NCI-H1436 (cell line): ENCODE data around the gene FNDC5.

Source experiments
- DNase-seq: peaks from one replicate; lab custom pipeline; 2025; lab: John Stamatoyannopoulos, UW

The FNDC5 gene

DNA sequence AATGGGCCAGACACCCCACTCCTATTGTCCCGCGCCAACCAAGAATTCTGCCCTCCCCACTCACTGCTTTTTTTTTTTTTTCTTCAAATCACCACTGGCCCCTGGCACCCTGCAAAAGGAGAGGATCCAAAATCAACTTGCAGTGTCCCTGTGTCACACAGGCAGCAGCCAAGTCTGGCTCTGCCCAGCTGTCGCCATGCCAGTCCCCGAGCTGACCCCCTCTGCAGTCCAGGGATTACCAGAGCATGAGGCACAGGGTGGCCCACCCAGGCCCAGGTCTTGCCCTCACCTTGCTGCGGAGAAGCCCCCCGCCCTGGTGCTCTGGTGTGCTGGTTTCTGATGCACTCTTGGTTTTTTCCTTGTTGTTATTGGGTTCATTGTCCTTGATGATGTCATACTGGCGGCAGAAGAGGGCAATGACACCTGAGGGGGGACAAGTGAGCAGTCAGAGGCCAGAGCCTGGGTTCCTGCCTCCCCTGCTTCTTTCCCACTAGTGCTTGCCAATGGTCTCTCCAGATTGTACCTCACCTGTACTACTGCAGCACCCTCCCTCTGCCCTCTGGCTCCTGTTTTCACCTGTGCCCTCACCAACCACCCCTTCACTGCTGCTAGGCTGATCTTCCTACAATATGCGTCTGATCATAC, 6.2 kb downstream of the FNDC5 start:
- DNase-seq: no peak

GRCh38 chr1:32863881-32864245, 6.8 kb downstream of the FNDC5 start:
- no peak for DNase-seq

DNA sequence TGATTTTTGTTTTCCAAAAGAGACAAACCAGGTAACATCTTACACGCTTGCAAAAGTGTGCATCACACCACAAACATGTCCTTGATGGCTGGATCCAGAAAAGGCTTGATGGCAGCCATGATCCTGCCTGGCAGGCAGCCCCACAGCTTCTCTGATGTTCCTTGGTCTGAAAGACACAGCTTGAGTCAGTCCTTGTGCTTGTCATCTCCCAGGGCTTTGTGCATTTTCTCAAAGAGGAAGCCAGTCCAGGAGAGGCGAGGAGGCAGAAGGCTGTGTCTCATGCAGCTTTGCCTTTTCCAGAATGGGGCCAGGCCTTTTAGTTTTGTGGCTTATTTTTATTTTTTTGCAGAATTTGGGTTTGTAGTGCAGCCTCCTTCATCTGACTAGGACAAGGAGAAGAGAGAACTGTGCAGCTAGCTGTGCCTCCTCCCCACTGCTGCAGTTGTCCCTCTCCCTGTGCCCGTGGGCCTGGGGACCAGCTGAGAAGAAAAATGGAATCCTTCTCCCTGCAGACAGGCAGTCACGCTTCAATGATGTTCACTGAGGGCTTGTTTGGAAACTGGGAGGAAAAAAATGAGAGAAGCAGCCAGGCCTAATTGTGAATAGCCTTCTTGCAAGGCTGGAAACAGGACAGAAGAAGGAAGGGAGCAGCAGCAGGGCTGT, 7.4 kb downstream of the FNDC5 start:
- DNase-seq: no peak

DNA sequence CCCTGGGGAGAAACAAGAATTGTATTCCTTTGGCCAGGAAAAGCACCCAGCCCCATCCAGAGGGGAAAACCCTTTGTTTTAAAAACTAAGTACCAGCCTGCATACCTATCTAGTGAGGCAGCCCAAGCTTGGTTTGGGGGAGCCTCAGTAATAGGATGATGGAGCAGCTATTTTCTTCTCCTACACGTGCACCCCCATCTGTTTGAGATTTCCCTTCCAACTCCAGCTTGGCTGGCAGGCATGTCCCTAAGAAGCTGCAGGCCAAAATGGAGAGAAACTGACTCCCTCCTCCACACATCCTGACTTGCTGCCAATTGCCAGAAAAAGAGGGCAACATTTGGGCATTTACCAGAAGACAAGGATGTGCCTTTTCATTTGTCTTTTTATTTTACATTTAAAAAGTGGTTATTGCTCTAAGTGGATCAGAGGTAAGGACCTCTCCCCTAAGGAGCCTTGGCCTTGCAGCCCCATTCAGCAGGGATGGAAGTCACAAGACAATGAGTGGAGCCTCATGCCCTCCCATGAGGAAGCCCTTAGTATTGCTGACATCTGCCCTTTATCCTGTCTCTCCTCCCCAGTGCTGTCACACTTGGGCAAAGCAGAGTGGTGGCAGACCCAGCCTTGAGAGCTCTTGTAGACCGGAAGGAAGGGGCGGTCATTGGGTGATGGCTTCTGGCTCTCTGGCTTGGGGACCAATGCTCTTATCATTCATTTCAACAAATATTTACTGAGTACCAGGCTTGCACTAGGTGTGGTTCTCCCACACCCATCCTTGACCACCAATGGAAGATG, 8.6 kb downstream of the FNDC5 start:
- no peak for DNase-seq

DNA sequence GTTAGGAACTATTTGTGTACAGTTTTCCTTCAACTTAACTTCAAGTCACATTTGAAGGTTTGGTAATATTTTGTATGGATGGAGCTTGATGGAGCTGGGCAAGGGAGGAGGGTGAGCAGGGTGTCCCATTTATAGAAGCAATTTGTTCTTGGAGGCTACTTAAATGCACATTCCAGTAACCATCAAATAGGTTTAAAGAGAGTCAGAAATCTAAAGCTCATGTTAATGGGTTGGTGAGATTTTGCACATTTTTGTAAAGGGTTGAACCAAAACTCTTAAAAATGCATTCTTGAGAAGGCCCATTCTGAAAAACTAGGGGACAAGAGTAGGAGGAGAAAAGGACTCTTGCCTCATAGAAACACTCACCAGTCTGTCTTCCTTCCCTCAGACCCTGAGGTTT, 10.1 kb downstream of the FNDC5 start:
- DNase-seq: no peak

DNA sequence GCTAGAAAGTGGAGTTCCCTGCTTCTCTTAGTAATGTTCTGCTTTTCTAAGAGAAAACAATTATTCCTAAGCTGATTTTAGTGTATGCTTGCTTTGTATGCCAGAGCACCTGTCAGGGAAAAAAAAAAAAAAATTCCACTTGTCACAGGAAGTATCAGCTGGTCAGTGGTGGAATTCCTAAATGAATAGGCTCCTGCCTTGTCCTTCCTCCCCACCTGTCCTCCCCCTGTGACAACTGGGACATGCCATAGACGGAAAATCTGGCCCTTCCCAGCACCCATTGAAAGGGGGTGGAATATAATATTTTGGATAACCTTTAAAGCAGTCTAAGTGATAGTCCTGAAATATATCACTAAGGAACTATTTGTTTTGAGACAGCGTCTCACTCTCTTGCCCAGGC, 10.8 kb downstream of the FNDC5 start:
- DNase-seq: no peak

- DNase-seq: no peak
These were observed 11.9 kb downstream of the FNDC5 start for GRCh38 chr1:32858791-32859190.

- no peak for DNase-seq
These were observed 12.6 kb downstream of the FNDC5 start for GRCh38 chr1:32858136-32858535.

DNA sequence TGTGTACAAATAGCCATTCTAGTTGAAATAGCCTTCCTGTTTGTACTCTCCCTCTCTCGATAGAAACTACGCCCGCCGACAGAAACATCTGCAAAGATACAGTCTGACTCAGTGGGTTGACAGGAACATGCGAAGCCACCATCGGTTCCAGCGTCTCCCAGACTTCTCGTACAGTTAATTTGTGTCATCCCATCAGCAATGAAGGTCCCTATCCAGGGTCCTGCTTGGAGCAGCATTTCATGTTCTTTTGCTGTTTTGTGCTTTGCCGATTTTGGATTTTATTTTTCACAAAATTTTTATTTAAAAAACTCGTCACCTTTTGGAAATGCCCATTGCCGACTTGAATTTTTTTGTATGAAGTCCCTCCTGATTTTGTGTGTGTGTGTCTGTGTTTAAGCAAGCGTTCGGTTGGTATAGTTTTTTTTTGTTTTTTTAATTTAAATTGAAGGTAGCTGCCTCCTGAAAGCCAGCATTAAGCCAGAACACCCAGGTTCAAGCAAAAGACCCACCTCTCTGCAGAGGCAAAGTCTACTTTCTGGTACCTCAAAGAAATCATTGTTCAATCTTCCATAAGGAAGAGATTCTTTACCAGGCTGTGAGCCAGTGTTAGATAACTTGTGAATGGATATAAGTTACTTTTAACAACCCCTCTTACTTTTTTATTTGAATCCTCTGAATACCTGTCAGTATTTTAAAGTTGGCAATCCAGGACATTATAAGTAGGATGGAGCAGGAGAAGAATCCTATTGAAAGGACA, 14.7 kb downstream of the FNDC5 start:
- DNase-seq: no peak

- DNase-seq: peak; percentile 24
These were observed 22.2 kb downstream of the FNDC5 start for GRCh38 chr1:32848354-32849063.

DNA sequence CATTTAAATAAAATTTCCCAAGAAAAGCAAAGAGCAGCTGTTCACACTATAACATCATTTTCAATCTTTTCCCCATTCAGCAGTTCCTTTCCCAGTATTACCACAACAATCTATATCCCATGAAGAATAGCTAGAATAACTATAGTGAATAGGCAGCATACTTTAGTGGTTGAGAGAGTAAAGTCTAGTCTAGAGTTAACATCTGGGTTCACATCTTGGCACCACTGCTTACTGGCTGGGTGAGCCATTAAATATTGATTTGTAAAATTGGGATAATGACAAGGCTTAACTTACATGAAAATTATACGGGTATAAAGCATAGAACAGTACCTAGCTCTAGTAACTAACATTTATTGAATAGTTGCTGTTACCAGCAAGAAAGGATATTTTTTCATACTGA, 38.8 kb downstream of the FNDC5 start:
- DNase-seq: no peak

GRCh38 chr1:32830092-32830852, 40.4 kb downstream of the FNDC5 start:
- peak; percentile 11 for DNase-seq

DNA sequence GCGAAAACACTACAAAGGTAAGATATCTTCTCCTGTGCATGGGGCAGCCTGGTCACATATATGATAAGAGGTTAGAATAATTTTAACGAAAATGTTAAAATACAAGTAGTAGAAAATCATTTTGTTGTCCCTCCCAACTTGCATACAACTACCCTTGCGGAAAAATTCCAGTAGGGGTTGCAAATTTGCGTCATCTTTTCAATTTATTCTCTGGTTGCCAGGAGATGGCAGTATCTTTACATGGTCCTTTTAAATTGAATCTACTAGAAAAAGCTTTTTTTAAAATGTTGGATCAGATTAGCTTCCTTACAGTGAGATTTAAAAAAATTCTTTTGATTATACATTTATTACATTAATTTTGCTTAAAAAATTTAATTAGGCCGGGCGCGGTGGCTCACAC, 42.4 kb downstream of the FNDC5 start:
- DNase-seq: no peak

DNA sequence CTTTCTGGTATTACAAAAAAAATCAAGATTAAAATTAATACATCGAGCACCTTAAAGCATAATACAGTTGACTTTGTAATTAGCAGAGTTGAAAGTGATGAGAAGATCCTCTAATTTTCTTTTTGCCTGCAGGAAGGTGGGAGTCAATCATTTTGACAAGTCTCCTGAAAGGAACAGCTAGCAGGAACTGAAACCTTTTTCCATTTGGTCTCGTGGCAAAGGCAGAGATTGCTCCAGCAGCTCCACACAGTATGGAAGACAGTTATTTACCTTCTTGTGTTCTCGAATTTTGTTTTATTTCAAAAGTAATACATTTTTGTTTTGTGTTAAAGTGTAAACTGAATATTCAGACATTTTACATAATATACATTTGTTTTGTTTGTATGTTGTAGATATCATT, 45.5 kb downstream of the FNDC5 start:
- no peak for DNase-seq

DNA sequence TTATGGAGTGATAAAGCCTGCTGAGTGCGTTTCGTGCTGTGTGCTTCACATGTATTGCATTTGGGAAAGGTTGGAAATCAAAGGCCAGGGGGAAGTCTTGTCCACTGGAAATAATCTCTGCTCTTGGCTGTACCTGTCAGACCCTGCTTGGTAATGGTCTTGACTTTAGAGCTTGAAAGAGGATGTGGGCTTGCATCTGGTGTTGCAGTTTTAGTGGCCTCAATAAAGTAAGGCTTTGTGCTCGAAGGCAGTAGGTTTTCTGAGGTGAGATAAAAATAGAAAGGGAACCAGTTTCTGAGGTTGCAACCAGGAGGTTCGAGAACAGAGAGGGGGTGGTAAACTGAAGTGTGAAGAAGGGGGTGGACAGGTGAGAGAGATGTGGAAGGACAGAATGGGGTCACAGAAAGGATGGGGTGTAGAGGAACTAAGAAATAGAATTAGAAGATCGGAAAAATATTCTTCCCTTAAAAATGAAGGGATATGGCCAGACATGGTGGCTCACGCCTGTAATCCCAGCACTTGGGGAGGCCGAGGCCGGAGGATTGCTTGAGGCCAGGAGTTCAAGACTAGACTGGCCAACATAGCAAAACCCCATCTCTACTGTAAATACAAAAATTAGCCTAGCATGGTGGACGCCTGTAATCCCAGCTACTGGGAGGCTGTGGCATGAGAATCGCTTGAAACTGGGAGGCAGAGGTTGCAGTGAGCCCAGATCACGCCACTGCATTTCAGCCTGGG, 51.7 kb downstream of the FNDC5 start:
- DNase-seq: no peak

DNA sequence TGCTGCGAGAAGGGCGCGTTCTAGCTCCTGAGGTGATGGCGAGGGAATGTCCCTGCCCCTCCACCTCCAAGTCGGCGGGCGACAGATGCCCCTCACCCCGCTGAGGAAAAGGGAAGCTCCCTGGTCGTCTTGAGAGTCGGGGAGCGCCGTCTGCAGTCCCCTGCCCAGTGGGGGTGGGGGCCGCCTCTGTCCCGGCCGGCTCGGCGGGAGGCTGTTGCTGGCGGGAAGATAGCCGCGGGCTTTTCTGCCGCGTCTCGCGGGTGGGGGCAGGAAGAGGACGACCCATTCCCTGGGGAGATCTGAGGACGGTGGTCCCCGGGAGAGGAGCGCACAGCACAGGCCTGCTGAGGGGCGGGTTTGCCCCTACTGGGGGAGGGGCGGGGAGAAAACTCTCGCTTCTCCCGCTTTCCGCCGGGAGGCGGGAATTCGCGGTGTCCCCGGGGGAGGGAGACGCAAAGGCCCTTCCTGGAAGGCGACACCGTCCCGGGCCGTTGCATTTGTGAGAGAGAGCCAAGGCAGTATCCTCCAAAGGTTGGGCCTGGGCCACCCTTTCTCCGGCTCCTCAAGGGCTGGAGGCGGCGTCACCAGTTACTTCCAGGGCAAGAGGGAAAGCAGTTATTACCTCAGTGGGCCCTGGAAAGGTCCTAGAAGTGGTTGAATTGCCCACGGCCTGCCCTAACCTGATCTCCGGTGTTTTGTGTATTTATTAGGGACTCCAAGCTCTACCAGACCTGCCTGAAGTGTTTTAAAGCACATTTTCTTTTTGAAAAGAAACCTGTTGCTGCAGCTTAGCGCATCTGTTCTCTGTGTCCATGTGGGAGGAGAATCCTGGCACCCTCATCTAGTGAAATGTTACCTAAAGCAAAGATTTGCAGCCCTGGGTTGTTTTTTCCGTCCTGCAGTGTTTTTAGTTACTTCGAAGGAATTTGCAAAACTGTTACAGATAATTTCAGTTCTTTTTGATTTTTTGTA, 52.6 kb downstream of the FNDC5 start:
- DNase-seq: peak; percentile 71

DNA sequence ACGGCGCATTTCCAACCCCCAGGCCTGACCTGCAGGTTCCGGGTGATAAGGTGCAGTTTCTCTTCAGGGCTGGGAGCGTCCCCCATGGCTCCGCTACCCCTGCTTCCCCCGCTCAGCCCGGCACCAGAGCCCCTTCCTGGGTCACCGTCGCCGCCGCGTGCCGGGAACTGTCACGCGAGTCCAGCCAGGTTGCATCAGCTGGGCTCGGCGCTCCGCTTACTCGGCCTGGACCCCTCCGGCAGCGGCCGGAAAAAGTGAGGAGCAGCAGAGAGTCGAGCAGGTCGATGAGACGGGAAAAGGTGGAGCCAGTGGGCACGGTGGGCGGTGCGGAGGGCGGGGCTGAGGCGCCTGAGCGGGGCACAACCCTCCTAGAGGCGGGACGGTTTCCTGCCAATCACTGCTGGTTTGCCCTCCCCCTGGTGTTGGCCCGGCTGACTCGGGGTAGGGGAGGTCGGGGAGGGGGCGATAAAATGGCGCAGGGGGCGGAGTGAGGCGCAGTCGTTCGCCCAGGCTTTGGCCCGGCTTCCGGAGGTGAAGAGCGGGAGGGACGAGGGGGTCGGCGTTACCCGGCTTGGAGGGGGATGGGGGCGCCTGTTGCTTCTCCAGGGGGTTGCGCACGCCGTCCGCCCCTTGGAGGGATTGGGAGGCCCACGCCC, 53.4 kb downstream of the FNDC5 start, which contains the start of the genes S100PBP and YARS1:
S100PBP (plus strand) TSS at position 495 of the 656 bp plus-strand sequence. CDS start 8,447 bp downstream, outside the sequence.
YARS1 (minus strand) TSS at position 200 of the 656 bp plus-strand sequence; CDS start at position 86, 114 bp downstream.
- peak; percentile 96 for DNase-seq

DNA sequence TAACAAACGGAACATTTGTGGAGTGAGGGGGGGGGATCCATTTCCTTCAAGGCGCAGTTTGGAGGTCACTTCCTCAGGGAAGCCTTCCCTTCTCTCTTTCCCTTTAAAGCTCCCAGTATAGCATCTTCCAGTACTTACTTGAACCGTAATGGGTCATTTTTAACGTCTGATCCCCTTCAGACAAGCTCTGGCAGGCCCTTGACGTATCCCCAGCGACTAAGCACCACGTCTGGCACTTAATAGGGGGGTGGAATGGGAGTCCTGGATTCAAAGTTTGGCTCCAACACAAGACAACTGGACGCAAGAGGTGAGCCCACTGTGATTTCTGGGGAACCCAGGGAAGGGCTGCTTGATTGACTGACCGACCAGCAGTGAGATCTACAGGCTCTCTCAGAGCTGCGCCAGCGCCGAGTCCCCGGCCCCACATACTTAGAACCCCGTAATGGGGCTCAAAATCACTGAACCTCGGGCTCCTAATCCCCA, 54.0 kb downstream of the FNDC5 start:
- DNase-seq: no peak
